Thyroid gland (tissue), 4 donors: ENCODE data around the gene IER2. TPM values are rescaled to one million over a fixed set of nuclear protein-coding genes. Genes with fewer than 3 reads are reported as not detected.
"Not testable (repeated sequence)": the region's sequence is repeated elsewhere in the genome, so short reads cannot be mapped to it uniquely, and the experiment has no call there.

Experiments
- DNase-seq, 2 donors: peaks; one replicate each; pipeline ENCODE4 v3.0.0-alpha.2; 2019
- H3K27ac ChIP-seq, 3 donors: fragments of 200-600 bp; sonication (generic); 1 replicate in 2 of 3; 2 replicates in 1 of 3; pipeline ENCODE4 v1.5.1; 2016 to 2019; ENCODE audit warnings: mild to moderate bottlenecking in 1 of 3, moderate library complexity in 1 of 3
- H3K27me3 ChIP-seq: fragments of 200-600 bp; sonication (generic); one replicate; pipeline ENCODE4 v1.5.1; 2019
- H3K36me3 ChIP-seq, 2 donors: fragments of 200-600 bp; sonication (generic); one replicate each; pipeline ENCODE4 v1.5.1; 2016 to 2019
- H3K4me1 ChIP-seq, 2 donors: fragments of 200-600 bp; sonication (generic); one replicate each; pipeline ENCODE4 v1.5.1; 2017 to 2019
- H3K4me3 ChIP-seq, 3 donors: fragments of 200-600 bp; sonication (generic); replicated peaks in 1 of 3; 1 replicate in 2 of 3; 2 replicates in 1 of 3; pipeline ENCODE4 v1.5.1; 2016; ENCODE audit warnings: mild to moderate bottlenecking in 1 of 3
- H3K9me3 ChIP-seq: fragments of 200-600 bp; sonication (generic); one replicate; pipeline ENCODE4 v1.5.1; 2017
- POLR2A ChIP-seq, 2 donors: fragments of 450-650 bp; IDR thresholded peaks; one replicate each; pipeline ENCODE4 v1.6.1; 2017; ENCODE audit warnings: antibody characterized with exemption in 2 of 2, mild to moderate bottlenecking in 2 of 2, moderate library complexity in 1 of 2
- WGBS, 2 donors: methylation state at CpG; one replicate each; pipeline ENCODE4 v1.1.5; 2017; 5-methylcytosine and 5-hydroxymethylcytosine counted together
- intact Hi-C: fragments of 100-400 bp; cut with DNase I; formaldehyde crosslinking; loops from one replicate; pipeline ENCODE4 v1.15.1; 2023
- total RNA-seq, 4 donors: library from RNA; depleted of rRNA; stranded (reverse); fragments of >200 nt; gene quantifications; one replicate each; pipeline ENCODE4 v1.2.3, GENCODE V29; 2016
- TF ChIP-seq, protein P1 (sequence below), 6 experiments: fragments of 200-600 bp in 3 of 6; fragments of 450-650 bp in 3 of 6; sonication (generic) in 3 of 6; IDR thresholded peaks; one replicate each; pipeline ENCODE4 v1.5.1; 2016 to 2019; ENCODE audit warnings: antibody characterized with exemption in 6 of 6, mild to moderate bottlenecking in 2 of 6, inconsistent platforms in 1 of 6, moderate library complexity in 1 of 6

The IER2 gene
- total RNA-seq, 4 donors from 2014 or later: 55.0 to 139 (median 65.9) TPM

DNA sequence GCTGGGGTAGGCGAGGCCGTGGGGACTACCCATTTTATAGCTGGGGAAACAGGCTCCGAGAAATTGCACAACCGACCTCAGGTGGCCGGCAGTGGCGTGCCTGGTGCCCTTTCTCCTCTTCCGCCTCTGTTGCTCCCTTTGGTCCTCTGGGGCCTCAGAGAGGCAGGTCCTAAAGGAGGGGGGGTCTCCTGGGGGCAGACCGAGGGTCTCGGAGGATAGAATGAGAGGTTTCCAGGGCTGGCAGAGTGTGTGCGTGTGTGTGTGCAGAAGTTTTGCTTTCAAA, 11.4 kb upstream of the IER2 start:
- H3K27me3 ChIP-seq: no peaks in the 10 kb centered on the region
- intact Hi-C loops: no loop called here
- 88 to 91% methylated on average over 10 of the region's 10 CpGs for WGBS, 2 donors

DNA sequence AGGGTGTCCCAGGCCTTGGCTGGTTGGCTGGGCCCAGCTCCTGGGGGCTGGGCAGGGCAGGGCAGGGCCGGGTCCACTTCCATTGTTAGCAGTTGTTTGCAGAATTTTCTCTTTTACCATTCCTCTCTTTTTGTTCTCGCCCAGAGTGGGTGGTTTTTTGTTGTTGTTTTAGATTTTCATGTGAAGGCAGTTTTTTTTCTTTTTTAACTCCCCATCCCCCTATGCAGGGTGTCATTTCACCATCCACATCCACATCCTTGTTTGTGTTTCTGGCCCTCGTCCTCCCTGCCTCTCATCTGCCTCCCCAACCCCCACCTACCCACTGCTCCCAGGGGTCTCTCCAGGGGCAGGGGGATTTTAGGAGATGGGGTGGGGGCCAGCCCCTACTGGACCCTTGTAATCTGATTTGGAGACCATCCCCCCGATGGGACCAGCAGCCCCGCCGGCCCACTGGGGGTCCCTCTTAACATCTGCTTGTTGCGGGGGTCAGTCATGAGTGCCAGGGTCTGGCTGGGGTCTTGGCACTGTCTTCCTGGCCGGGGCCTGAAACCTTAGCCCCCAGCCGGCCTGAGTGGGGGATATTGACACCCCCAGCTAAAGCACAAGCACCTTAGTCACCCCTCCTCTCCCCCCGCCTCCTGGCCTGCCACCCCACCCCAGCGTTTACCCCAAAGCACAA, 10.4 kb upstream of the IER2 start:
- no peak for TF ChIP-seq POLR2A (IDR thresholded peaks at IDR 0.05)
- TF ChIP-seq, protein P1, sequence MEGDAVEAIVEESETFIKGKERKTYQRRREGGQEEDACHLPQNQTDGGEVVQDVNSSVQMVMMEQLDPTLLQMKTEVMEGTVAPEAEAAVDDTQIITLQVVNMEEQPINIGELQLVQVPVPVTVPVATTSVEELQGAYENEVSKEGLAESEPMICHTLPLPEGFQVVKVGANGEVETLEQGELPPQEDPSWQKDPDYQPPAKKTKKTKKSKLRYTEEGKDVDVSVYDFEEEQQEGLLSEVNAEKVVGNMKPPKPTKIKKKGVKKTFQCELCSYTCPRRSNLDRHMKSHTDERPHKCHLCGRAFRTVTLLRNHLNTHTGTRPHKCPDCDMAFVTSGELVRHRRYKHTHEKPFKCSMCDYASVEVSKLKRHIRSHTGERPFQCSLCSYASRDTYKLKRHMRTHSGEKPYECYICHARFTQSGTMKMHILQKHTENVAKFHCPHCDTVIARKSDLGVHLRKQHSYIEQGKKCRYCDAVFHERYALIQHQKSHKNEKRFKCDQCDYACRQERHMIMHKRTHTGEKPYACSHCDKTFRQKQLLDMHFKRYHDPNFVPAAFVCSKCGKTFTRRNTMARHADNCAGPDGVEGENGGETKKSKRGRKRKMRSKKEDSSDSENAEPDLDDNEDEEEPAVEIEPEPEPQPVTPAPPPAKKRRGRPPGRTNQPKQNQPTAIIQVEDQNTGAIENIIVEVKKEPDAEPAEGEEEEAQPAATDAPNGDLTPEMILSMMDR (IDR thresholded peaks at IDR 0.05): no peak
- H3K4me3 ChIP-seq: no peak overlapping the region
- peaks cover 35 to 41% of the 10 kb centered on the region in 2 donors for H3K36me3 ChIP-seq
- peaks cover 0 to 5% of the 10 kb centered on the region in 2 donors for H3K4me1 ChIP-seq
- no peak for DNase-seq
- no peaks in the 10 kb centered on the region for H3K9me3 ChIP-seq
- no peaks in the 10 kb centered on the region for H3K27me3 ChIP-seq
- H3K27ac ChIP-seq: no peak overlapping the region
- intact Hi-C loops: no loop called here
- 82 to 88% methylated on average over 5 to 9 of the region's 11 CpGs for WGBS, 2 donors

More for the DNA sequence above, 11.4 kb upstream of the IER2 start:
- DNase-seq: no peak
- Histone ChIP-seq H3K4me1 (peaks cover 6 to 12% of the 10 kb centered on the region in 2 donors), H3K27ac (no peak overlapping the region), H3K4me3 (no peak overlapping the region), H3K9me3 (no peaks in the 10 kb centered on the region), H3K36me3 (peaks cover 27 to 33% of the 10 kb centered on the region in 2 donors)
- TF ChIP-seq, protein P1 (IDR thresholded peaks at IDR 0.05): no peak
- no peak for TF ChIP-seq POLR2A (IDR thresholded peaks at IDR 0.05)

DNA sequence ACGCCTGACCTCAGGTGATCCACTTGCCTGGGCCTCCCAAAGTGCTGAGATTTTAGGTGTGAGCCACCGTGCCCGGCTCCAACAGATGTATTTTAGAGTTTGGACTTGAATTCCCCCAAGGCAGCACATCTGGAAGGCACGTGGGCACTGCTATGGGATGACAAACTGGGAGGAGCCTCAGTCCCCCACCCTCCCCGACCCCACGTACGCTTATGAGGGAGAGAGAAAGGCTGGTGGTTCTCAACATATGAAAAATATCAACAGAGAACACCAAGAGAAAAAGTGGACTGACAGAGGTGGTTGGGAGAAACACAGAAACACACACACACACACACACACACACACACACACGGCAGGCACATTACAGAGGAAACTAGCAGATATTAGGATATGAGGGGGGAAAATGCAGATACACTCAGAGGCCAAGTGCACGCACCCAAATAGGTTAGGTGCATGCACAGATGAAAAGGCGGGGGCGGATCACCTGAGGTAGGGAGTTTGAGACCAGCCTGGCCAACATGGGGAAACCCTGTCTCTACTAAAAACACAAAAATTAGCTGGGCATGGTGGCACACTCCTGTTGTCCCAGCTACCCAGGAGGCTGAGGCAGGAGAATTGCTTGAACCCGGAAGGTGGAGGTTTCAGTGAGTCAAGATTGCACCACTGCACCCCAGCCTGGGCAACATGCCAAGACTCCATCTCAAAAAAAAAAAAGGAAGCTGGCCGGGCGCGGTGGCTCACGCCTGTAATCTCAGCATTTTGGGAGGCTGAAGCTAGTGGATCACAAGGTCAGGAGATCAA, 3.2 kb upstream of the IER2 start:
- no peaks in the 10 kb centered on the region for H3K27me3 ChIP-seq
- H3K4me1 ChIP-seq: peaks cover 4 to 5% of the 10 kb centered on the region in 2 donors
- H3K4me3 ChIP-seq: no peak overlapping the region
- intact Hi-C loops: loop anchor here (5.0 kb wide), 1 partner anchor 35 kb away; no protein-coding TSS in a partner anchor
- no peak for TF ChIP-seq POLR2A (IDR thresholded peaks at IDR 0.05)
- TF ChIP-seq, protein P1 (IDR thresholded peaks at IDR 0.05): no peak
- no peaks in the 10 kb centered on the region for H3K9me3 ChIP-seq
- 76 to 80% methylated on average over 16 of the region's 16 CpGs for WGBS, 2 donors
- H3K27ac ChIP-seq: no peak overlapping the region
- peaks cover 14% of the 10 kb centered on the region in 2 donors for H3K36me3 ChIP-seq
- no peak for DNase-seq

DNA sequence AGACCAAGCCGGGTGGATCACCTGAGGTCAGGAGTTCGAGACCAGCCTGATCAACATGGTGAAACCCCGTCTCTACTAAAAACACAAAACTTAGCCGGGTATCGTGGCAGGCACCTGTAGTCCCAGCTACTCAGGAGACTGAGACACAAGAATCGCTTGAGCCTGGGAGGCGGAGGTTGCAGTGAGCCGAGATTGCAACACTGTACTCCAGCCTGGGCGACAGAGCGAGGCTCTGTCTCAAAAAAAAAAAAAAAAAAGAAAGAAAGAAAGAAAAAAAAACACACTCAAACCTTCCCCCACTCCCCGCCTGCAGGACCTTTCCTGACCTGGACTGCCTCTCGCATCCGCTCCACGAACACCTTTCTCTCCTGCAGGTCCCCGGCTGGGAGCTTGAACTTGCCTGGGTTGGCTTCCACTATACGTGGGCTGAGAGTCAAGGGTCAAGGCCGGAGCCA, 1.0 kb upstream of the IER2 start:
- Histone ChIP-seq H3K27ac (peak overlapping the region in 2 of 3 donors; percentile 98 to 99), H3K4me3 (peak overlapping the region in 2 of 3 donors; percentile 54 to 79), H3K36me3 (peaks cover 10 to 23% of the 10 kb centered on the region in 2 donors)
- intact Hi-C loops: loop anchor here (5.0 kb wide), 1 partner anchor 37 kb away; no protein-coding TSS in a partner anchor
- 19 to 26% methylated on average over 17 of the region's 17 CpGs for whole genome bisulfite sequencing, 2 donors
- H3K4me1 ChIP-seq, H3K27me3 ChIP-seq, H3K9me3 ChIP-seq: not testable (repeated sequence)
- DNase-seq: peak; percentile 30 to 49

DNA sequence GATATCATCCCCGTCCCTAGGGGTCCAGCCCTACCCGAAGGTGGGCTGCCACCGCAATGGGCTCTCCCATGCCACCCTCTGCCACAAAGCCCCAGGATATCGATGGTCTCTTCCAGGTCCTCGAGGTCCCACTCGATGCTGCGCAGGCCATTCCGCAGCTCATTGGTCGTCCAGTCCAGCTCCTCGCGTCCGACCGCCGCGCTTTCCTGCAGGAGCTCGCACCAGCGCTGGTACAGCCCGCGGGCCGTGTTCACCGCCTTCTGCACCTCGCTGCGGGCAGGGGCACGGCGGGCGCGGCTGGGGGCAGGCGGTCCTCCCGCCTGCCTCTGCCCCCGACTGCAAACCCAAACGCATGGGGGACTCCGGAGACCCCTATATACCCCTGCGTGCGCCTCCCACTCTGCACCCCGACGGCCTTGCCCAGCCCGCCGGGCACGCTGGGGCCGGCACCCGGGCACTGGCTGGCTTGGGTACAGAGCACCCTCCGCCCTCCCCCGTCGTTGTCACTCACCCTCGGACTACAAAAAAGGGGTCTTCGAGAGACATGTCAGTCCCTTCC, 504 bp upstream of the IER2 start:
- TF ChIP-seq, protein P1 (IDR thresholded peaks at IDR 0.05): no peak
- no peak for TF ChIP-seq POLR2A (IDR thresholded peaks at IDR 0.05)
- peak overlapping the region; percentile 54 to 79 (median 62) for H3K4me3 ChIP-seq
- WGBS, 2 donors: 0 to 1% methylated on average over 3 to 18 of the region's 46 CpGs
- DNase-seq: peak; percentile 63 to 73
- H3K9me3 ChIP-seq: no peaks in the 10 kb centered on the region
- intact Hi-C loops: loop anchor here (5.0 kb wide), 1 partner anchor 37 kb away; no protein-coding TSS in a partner anchor
- H3K4me1 ChIP-seq: peaks cover 4 to 5% of the 10 kb centered on the region in 2 donors
- peaks cover 6 to 18% of the 10 kb centered on the region in 2 donors for H3K36me3 ChIP-seq
- peak overlapping the region; percentile 83 to 99 (median 98) for H3K27ac ChIP-seq
- no peaks in the 10 kb centered on the region for H3K27me3 ChIP-seq
